GM18519 (cell line): ENCODE measurements around the gene MIS12.

Source experiments
- ATAC-seq: cut with Tn5 transposase; IDR thresholded peaks from one replicate; pipeline ENCODE4 v1.9.1; 2021; ENCODE audit warnings: mild to moderate bottlenecking, moderate library complexity; ENCODE audit not compliant: unreplicated experiment, low FRiP score

The MIS12 gene

GRCh38 chr17:5486206-5487124 lies at the start of gene MIS12:
Gene MIS12, plus strand, starts transcription at chr17:5486566. Its CDS starts 2,297 bp downstream, at chr17:5488863.
- ATAC-seq: peak; percentile 61

- ATAC-seq: no peak
Observed at GRCh38 chr17:5437721-5438317, 48.5 kb upstream of the MIS12 start.

- peak; percentile 63 for ATAC-seq
Observed at GRCh38 chr17:5438716-5439445, 47.5 kb upstream of the MIS12 start, which contains the start of gene C1QBP. Gene C1QBP, minus strand, starts transcription at chr17:5439155. Its CDS starts 82 bp downstream, at chr17:5439073.

GRCh38 chr17:5439446-5439764 lies 47.0 kb upstream of the MIS12 start:
- ATAC-seq: no peak

- no peak for ATAC-seq
Observed at GRCh38 chr17:5443728-5444127, 42.6 kb upstream of the MIS12 start.

GRCh38 chr17:5444209-5444608 lies 42.2 kb upstream of the MIS12 start:
- no peak for ATAC-seq

GRCh38 chr17:5446786-5447185 lies 39.6 kb upstream of the MIS12 start:
- no peak for ATAC-seq

GRCh38 chr17:5464717-5465507 lies 21.5 kb upstream of the MIS12 start:
- no peak for ATAC-seq

- ATAC-seq: no peak
Observed at GRCh38 chr17:5466295-5466694, 20.1 kb upstream of the MIS12 start.

- ATAC-seq: no peak
Observed at GRCh38 chr17:5467416-5467815, 18.9 kb upstream of the MIS12 start.

- ATAC-seq: no peak
Observed at GRCh38 chr17:5468075-5468473, 18.3 kb upstream of the MIS12 start.

- no peak for ATAC-seq
Observed at GRCh38 chr17:5472511-5472910, 13.9 kb upstream of the MIS12 start.

- no peak for ATAC-seq
Observed at GRCh38 chr17:5473906-5474305, 12.5 kb upstream of the MIS12 start.

GRCh38 chr17:5478992-5479391 lies 7.4 kb upstream of the MIS12 start:
- no peak for ATAC-seq

GRCh38 chr17:5480962-5481361 lies 5.4 kb upstream of the MIS12 start:
- no peak for ATAC-seq

GRCh38 chr17:5481451-5481850 lies 4.9 kb upstream of the MIS12 start:
- ATAC-seq: no peak

- peak; percentile 22 for ATAC-seq
Observed at GRCh38 chr17:5485270-5486205, 828 bp upstream of the MIS12 start, which contains the start of gene DERL2. Gene DERL2, minus strand, starts transcription at chr17:5486178. Its CDS starts 17 bp downstream, at chr17:5486161.

- ATAC-seq: no peak
Observed at GRCh38 chr17:5488752-5489151, 2.4 kb downstream of the MIS12 start.

GRCh38 chr17:5492970-5493369 lies 6.6 kb downstream of the MIS12 start:
- ATAC-seq: no peak
